IPS DF 4.7 (cell line): Measurements from ENCODE around the gene MAVS.

Source experiments
- DNase-seq: peaks from one replicate; pipeline ENCODE4 v3.0.0-alpha.2; 2013; ENCODE audit warnings: low spot score; ENCODE audit errors: extremely low read depth

MAVS gene

GRCh38 chr20:3846740-3847428 is at the start of gene MAVS:
MAVS (plus strand) TSS chr20:3846834; CDS start chr20:3854625, 7,791 bp downstream.
- no peak for DNase-seq

GRCh38 chr20:3797226-3797545 is 49.4 kb upstream of the MAVS start:
- no peak for DNase-seq

- DNase-seq = no peak
Observed at GRCh38 chr20:3797592-3798372, 48.9 kb upstream of the MAVS start.

- no peak for DNase-seq
Observed at GRCh38 chr20:3798373-3798768, 48.3 kb upstream of the MAVS start.

GRCh38 chr20:3798908-3799248 is 47.8 kb upstream of the MAVS start:
- no peak for DNase-seq

GRCh38 chr20:3800256-3800877 is 46.3 kb upstream of the MAVS start:
- no peak for DNase-seq

- no peak for DNase-seq
Observed at GRCh38 chr20:3800878-3801260, 45.8 kb upstream of the MAVS start.

- no peak for DNase-seq
Observed at GRCh38 chr20:3801299-3801698, 45.3 kb upstream of the MAVS start.

- DNase-seq = no peak
Observed at GRCh38 chr20:3801846-3802245, 44.8 kb upstream of the MAVS start.

GRCh38 chr20:3802524-3803239 is 44.0 kb upstream of the MAVS start:
- no peak for DNase-seq

- DNase-seq = no peak
Observed at GRCh38 chr20:3803289-3803688, 43.3 kb upstream of the MAVS start.

- DNase-seq = no peak
Observed at GRCh38 chr20:3803854-3804253, 42.8 kb upstream of the MAVS start.

- no peak for DNase-seq
Observed at GRCh38 chr20:3804254-3804751, 42.3 kb upstream of the MAVS start.

GRCh38 chr20:3804781-3805180 is 41.9 kb upstream of the MAVS start:
- DNase-seq = no peak

GRCh38 chr20:3808544-3808943 is 38.1 kb upstream of the MAVS start:
- DNase-seq = no peak

- DNase-seq = no peak
Observed at GRCh38 chr20:3811467-3812258, 35.0 kb upstream of the MAVS start.

GRCh38 chr20:3812259-3812681 is 34.4 kb upstream of the MAVS start:
- DNase-seq = no peak

GRCh38 chr20:3812975-3813847 is 33.4 kb upstream of the MAVS start:
- DNase-seq = no peak

GRCh38 chr20:3813848-3814581 is 32.6 kb upstream of the MAVS start:
- no peak for DNase-seq
